ENCODE results near the gene BTLA.
"Not testable (repeated sequence)": the region's sequence is repeated elsewhere in the genome, so short reads cannot be mapped to it uniquely, and the experiment has no call there.

BTLA gene, protein sequence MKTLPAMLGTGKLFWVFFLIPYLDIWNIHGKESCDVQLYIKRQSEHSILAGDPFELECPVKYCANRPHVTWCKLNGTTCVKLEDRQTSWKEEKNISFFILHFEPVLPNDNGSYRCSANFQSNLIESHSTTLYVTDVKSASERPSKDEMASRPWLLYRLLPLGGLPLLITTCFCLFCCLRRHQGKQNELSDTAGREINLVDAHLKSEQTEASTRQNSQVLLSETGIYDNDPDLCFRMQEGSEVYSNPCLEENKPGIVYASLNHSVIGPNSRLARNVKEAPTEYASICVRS

DNA sequence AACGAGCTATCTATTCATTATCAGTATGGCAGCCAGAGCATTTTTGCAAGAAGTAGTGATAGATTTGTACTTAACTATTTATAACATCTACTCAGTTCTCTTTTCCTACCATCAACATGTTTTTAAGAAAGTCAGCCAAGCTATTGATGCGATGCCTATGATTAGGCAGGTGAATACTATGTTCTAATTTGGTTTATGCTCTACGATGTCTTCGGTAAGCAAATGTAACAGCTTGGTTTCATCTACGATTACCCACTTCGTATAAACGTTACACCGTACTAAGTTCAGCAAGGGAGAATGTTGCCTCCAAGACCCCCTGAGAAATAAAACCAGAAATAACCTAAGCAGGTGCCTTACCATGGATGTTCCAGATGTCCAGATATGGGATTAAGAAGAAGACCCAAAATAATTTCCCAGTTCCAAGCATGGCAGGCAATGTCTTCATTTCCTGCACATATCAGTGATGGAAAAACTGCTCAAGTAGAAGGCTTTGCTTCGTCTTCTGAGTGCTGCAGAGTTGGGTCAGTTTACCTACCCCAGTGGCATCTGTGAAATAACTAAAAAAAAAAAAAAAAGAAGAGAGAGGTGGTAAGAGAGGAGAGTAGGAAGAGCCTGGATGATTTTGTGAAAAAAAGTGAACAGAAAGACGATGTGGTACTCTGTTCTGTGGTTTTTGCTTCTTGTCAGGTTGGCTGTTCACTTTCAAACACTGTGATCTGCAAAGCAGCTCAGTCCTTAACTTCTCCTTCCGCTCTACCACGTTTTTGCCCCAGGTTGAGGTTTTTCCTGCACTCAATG lies at the start of gene BTLA:
BTLA (minus strand) TSS at position 559 of the 798 bp plus-strand sequence; CDS start at position 445, 114 bp downstream.
- no peak for DNase-seq

DNA sequence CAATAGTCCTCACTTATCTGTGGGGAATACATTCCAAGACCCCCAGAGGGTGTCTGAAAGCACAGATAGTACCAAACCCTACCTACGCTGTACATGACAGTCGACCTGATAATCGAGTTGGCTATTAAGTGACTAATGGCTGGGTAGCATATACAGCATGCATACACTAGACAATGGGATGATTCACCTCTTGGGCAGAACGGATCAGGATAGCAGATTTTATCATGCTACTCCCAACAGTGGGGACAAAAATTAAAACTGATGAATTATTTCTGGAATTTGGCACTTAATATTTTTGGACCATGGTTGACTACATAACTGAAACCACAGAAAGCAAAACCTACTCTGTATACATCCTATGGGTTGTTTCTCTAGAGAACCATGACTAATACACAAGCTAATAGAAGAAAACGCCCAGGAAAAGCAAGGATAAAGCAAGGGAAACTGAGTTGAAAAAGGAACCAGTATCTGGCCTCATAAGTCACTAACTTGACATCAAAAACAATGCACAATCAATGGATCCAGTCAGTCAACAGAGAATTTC lies 47.0 kb upstream of the BTLA start:
- no peak for DNase-seq

DNA sequence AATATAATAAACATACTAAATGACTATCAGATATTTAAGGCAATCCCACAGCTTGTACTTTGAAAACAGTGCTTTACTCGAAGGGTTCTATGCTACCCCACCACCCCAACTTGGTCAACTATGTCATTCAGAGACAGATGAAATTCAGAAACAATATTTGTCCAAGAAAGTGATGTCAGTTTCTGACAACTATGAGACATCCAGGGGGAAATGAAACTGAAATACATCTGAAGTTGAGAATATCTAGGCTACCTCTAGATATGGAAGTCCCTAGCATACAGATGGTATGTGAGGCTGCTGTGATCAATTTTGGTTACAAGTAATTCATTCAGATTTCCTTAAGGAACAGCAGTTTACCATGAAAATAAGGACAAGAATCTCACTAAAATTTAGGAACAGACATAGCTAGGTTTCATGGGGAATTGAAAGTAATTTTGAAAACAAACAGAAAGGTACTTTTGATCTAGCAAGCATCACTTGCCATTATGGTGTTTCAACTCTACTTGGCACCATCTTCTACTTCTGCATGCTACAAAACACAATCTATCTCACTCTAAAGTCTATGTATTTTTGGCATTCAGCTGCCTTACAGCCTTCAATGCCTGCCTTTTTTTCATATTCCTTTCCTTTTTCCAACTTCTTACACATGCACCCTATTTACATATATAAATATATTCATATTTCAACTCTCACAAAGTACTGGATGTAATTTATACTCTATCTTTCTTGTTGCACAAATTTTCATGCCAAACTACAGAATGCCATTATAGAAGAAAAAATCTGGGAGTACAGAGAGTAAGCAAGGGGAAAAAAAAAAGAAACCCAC lies 40.8 kb upstream of the BTLA start:
- no peak for DNase-seq

DNA sequence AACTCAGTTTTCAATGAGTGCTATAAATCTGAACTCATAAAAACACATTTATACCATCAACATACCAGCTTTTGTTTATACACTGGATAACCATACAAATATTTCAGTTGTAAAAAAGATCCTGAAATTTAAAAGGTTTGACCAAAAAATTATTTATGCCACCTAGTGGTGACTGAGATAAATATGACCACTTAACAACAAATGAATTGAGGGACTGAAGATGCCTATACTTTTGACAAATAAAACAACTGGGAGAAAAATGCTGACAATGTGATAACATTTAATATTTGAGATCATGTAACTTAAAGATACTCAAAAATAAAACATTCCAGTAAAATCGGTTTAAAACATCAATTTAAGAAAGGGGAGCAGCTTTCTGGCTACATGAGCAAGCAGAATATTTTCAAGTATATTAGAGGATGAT lies 32.1 kb upstream of the BTLA start:
- DNase-seq, result peak; percentile 19

DNA sequence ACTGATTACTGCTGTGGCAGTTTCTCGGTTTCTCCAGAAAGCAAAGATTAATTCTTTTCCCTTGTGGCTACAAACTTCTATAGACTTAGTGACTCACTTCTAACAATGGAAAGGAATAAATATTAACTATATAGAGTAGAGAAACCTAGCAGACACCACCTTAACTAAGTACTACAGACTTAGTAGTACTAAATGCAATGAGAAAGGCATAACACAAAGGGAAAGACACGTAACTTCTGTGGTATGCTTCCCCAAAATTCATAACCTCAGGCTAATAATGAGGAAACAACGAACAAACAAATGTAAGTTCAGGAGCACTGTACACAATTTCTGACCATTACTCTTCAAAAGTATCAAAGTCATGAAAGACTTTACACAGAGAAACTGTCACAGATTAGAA lies 31.3 kb upstream of the BTLA start:
- no peak for DNase-seq

DNA sequence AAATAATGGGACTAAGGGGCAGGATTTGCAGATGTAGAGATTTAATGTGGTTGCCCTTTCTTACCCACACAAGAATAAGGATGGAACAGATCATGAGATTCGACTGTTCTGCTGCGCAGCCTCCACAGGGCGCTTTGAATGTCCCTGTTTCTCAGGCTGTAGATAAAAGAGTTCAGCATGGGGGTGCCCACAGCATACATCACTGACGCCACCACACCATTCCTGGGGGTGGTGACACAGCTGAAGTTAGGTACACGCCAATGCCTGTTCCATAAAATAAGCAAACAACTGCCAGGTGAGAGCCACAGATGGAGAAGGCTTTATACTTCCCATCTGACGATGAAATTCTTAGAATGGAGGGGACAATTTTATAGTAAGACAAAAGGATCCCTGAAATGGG lies 24.9 kb upstream of the BTLA start:
- DNase-seq, result not testable (repeated sequence)

DNA sequence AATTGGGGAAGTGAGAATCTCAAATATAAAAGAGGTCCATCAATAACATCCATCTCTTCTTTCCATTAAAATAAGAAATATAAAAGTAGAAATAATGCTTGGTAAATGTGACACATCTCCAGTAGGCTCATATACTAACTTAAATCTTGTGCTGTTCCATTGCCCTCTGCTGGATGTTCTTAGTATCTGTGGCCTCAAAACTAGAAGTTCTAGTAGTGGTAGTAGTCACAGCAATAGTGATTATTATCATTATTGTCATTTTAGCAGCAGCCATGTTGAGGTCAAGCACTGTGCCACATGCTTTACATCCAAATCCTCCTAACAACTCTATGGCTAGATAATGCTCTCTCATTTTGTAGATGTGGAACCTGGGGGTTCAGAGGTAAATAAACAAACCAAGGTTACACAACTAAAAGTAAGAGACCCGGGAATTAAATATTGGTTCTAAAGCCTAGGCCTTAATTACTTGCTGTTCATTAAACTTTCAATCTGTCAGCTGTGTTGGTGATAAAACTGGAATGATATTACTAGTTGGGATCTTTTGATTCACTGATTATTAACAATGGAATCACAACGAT lies 20.2 kb upstream of the BTLA start:
- peak; percentile 61 for DNase-seq

DNA sequence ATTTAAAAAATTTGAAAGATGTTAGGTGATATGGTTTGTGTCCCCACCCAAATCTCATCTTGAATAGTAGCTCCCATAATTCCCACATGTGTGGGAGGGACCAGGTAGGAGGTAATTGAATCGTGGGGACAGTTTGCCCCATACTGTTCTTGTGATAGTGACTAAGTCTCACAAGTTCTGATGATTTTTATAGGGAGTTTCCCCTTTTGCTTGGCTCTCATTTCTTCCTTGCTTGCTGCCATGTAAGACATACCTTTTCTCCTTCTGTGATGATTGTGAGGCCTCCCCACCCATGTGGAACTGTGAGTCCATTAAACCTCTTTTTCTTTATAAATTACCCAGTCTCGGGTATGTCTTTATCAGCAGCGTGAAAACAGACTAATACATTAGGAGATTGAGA lies 19.7 kb upstream of the BTLA start:
- not testable (repeated sequence) for DNase-seq

DNA sequence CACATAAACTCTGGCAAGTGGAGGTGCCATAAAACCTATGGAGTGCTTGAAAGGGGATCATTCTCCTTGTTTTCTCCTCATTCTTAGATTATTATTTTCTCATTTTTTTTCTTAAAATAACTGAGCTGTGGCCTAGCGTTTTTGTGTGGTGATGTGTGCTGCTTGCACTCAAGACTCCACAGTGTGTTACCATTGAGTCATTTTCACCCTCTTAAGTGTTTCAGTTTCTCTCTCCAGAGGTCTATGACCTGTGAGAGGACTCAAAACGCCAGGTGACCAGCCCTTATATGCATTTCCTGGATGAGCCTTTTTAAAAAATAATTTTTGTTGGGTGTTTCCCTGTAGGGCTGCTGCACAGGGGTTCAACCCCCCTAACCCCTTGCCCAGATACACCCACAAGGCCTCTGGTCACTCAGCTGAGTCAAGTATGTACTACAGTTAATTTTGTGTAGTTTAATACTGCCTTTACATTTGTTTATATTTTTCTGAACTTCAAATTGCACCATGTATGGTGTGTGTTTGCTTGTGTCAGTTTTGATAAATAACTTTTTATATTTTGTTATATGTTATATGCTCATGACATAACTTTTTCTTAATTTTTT lies 15.4 kb upstream of the BTLA start:
- DNase-seq, result no peak

DNA sequence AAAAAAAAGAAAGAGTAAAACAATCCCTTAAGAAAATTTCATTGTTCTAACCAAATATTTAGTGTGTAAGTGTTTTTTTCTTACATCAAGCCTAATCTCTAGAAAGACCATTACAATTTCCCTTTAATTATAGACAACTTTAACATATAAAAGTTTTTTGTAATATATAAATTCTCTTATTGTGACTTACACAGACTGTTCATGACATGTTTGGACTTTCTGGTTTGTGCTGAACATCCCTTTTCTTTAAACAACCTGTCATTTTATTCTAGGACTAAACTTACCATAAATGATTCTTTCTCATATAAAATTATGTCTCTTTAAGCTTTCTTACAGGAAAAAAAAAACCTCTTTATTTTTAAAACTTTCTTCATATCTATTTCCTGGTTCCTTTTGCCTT lies 13.0 kb upstream of the BTLA start:
- DNase-seq, result no peak

DNA sequence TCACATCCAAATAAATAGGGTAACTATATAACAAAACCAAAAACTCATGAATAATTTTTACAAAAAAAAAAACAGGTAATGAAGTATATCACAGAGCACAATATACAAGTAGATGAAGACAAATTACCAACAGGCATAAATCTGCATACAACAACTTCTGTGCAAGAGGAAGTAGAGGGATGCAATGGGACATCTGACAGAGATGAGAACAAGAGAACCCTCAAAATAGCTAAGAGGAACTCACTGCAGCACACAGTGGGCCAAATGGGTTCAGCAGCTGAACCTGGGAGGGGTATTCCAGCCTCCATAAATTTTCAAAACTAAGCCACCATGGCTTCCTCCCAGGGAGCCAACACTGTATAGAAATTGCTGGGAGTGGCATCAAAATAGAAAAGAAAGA lies 9.6 kb upstream of the BTLA start:
- DNase-seq, result no peak

DNA sequence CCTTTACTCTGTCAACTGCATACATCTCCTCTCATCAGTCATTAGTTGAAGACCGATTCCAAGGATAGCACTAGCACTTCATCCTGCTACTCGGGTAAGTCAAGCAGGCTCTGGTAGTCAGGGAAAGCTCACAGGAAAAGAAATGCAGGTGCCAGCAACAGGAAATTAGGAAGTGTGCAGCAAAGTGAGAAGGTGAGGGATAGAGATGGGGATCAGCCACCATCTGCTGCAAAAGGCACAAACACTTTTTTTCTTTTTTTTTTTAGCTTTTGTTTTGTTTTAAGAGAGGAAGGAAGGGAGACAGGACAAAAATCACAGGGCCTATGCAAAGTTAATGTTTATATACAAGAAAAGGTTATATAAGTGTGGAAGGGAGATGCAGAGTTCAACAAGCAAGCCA lies 9.0 kb upstream of the BTLA start:
- no peak for DNase-seq

DNA sequence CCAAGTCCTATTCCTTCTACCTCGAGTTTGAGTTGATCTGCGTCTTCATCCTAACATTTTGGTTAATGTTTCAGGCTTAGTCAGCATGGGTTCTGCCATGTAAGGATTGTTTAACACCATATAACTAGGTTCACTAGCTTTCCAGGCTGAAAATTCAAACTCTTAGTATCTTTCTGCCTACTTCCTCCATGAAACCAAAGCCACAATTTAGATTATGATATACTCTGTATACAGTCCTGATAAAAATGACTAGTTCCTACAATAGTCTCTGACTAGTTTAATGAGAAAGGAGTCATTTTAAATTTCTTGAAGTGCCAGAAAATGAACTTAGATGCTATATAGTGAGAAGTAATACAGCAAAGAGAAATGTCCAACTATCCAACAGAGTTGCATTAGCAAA lies 6.6 kb upstream of the BTLA start:
- DNase-seq, result no peak

DNA sequence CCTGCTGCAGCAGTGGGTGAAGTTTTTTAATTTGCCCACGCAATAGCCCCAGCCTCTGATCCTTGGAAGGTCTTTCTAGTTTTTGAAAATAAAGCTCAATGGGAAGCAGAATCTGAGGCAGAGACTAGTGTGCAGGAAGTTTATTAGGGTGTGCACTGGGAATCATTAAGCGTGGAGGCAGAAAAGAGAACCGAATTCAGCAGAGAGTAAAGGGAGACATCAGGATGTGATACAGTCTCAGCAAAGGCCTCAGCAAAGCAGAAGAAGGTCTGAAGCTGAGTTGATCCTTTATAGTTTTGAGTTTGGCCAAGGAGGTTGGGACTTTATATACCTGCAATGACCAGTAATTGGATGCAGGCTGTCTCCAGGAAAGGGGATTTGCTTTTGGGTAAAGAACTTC lies 4.9 kb upstream of the BTLA start:
- no peak for DNase-seq

DNA sequence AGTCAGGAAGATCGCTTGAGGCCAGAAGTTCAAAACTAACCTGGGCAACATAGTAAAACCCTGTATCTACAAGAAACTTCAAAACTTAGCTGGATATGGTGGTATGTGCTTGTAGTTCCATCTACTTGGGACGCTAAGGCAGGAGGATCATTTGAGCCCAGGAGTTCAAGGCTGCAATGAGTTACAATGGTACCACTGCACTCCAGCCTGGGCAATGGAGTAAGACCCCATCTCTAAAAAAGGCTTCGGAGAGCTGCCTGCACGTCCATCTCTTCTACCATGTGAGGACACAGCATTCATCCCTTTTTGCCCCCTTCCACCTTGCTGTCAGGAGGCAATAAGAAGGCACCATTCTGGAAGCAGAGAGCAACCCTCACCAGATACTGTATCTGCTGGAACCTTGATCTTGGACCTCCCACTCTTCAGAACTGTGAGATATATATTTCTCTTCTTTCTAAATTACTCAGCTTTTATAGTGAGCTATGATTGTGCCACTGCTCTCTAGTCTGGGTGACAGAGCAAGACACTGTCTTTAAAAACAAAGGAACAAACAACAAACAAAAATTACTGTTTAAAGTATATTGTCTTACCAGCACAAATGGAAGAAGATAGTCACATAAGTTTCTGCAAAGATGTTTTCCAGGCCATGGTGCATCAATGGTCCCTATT lies 4.2 kb upstream of the BTLA start:
- no peak for DNase-seq

DNA sequence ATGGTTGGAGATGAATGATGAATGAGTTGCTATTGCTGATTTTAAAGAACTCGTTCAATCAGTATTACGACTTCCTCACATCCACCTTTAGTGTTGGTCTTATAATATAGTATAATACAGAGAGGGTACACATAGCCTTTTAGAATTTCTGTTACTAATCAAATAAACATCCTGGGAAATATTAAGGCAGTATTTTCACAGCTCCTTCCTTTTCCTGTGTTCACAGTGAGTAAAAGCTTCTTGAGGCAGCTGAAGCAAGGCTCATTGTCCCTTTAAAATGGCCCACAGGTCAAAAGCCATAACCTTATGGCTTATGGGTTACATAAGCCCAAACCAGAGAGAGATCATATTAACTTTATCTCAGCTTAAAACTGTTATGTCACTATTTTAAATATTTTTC lies 1.3 kb upstream of the BTLA start:
- no peak for DNase-seq

DNA sequence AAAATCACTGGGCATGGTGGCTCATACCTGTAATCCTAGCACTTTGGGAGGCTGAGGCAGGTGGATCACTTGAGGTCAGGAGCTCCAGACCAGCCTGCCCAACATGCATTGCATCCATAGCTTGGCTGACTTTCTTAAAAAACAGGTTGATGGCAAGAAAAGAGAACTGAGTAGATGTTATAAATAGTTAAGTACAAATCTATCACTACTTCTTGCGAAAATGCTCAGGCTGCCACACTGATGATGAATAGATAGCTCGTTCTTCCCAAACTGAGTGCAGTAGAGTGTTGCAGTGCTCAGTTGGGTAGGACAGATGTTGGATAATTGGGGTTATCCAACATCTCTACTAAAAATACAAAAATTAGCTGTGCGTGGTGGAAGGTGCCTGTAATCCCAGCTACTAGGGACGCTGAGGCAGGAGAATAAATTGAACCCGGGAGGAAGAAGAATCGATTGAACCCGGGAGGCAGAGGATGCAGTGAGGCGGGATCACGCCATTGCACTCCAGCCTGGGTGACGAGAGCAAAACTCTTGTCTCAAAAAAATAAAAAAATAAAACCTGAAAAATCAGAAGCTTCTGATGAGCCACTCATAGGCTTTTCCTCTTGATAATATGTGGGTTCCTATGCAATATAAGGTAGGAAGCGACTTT lies 1.2 kb downstream of the BTLA start:
- DNase-seq, result no peak

DNA sequence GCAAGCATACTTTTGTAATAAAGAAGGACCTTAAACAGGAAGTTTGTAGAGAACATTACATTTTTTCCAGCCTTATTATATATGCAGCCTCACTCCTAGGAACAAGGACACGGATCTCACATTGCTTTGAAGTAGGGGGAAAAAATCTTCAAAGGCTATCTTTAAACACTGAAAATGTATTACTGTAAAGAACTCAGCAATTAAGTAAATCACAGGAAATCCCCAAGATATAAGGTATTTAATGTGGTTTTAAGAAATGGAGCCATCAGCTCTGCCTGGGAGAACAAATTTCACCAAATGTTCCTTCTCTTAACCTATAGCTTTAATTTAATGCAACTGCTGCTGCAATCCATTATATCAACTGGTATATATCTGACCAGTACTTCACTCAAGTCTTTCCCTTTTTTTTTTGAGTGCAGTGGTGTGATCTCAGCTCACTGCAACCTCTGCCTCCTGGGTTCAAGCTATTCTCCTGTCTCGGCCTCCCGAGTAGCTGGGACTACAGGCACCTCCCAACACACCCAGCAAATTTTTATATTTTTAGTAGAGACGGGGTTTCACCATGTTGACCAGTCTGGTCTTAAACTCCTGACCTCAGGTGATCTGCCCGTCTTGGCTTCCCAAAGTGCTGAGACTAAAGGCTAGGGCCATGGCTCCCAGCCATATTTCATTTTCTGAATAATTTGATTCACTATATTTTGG lies 2.8 kb downstream of the BTLA start:
- DNase-seq, result no peak

DNA sequence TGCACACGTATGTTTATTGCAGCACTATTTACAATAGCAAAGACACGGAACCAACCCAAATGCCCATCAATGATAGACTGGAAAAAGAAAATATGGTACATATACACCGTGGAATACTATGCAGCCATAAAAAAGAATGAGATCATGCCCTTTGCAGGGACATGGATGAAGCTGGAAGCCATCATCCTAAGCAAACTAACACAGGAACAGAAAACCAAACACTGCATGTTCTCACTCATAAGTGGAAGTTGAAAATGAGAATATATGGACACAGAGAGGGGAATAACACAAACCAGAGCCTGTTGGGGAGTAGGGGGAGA lies 4.9 kb downstream of the BTLA start:
- DNase-seq, result not testable (repeated sequence)

DNA sequence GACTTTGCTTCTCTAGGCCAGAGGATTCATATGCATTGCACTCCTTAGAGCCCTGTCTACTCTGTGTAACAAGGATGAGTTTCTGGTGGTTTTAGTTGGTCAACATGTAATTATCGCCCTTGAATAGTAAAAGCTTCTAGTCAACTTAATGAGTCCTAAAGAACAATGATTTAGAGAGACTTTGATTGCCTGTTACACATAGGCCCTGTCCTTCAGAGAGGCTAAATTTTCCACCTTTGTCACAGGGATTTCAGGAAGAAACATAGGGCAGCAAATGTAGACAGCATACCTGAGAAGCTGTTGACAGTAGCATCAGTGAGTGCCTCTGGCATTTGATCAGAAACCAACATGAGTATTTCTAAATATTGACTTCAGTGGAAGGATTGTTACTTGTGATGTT lies 7.1 kb downstream of the BTLA start:
- no peak for DNase-seq

DNA sequence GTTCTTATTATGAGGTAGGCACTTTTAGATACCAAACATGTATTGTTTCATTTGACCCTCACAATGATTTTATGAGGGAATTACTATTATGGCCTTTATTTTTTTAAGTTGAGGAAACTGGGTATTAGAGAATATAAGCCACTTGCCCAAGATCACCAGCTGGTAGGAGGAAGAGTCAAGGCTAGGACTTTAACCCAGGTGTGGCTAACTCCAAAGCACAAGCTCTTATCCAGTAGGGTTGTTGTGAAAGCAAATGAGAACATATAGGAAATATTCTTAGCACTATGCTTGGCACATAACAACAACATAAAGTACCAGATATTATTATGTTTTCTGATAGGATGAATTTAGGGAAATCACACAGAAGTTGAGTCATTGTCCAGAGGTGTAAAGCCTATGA lies 7.9 kb downstream of the BTLA start:
- no peak for DNase-seq

All from NCI-H1436 (cell line).